C4-2B (cell line): Measurements from ENCODE around the gene SPINT1.

ENCODE experiments used
- H3K27ac ChIP-seq: fragments of 450-650 bp; 2 replicates; pipeline ENCODE4 v1.5.1; 2017
- CTCF ChIP-seq: fragments of 450-650 bp; conservative IDR thresholded peaks from 2 replicates; pipeline ENCODE4 v1.5.1; 2017; ENCODE audit warnings: mild to moderate bottlenecking
- ZFX ChIP-seq: fragments of 450-650 bp; IDR thresholded peaks from 2 replicates; pipeline ENCODE4 v1.6.1; 2017

SPINT1 gene

GRCh38 chr15:40900256-40901052 lies 56.6 kb downstream of the SPINT1 start:
- TF ChIP-seq CTCF = no peak
- no peak for TF ChIP-seq ZFX

GRCh38 chr15:40901053-40901443 lies 57.2 kb downstream of the SPINT1 start:
- H3K27ac ChIP-seq = no peak overlapping the region
- TF ChIP-seq ZFX (no peak), CTCF (no peak)

More at GRCh38 chr15:40900256-40901052, 56.6 kb downstream of the SPINT1 start:
- H3K27ac ChIP-seq = no peak overlapping the region

GRCh38 chr15:40902605-40903561 lies 59.0 kb downstream of the SPINT1 start:
- peak overlapping the region; percentile 11 for H3K27ac ChIP-seq
- TF ChIP-seq CTCF (no peak), ZFX (no peak)

GRCh38 chr15:40904552-40905201 lies 60.8 kb downstream of the SPINT1 start:
- no peak for TF ChIP-seq CTCF
- TF ChIP-seq ZFX = no peak
- no peak overlapping the region; the same call in 1 of the 2 replicates for H3K27ac ChIP-seq

- peak; percentile 86 for TF ChIP-seq CTCF
- no peak for TF ChIP-seq ZFX
- H3K27ac ChIP-seq = peak overlapping the region; percentile 59
Observed at GRCh38 chr15:40906091-40906990, 62.5 kb downstream of the SPINT1 start.

- TF ChIP-seq ZFX (no peak), CTCF (no peak)
- H3K27ac ChIP-seq = peak overlapping the region; percentile 59
Observed at GRCh38 chr15:40906991-40907802, 63.3 kb downstream of the SPINT1 start.
